Esophagus squamous epithelium (tissue), 5 donors: ENCODE results near the gene GAS7. TPM values are rescaled to one million over a fixed set of nuclear protein-coding genes. Genes with fewer than 3 reads are reported as not detected.
A peak's percentile ranks its signal among the peaks of the same experiment; 100 is the strongest.

Experiments used
- DNase-seq: peaks from one replicate; lab custom pipeline; 2025; lab: John Stamatoyannopoulos, UW
- H3K27ac ChIP-seq, 4 donors: fragments of 200-600 bp; sonication (generic); one replicate each; pipeline ENCODE4 v1.5.1; 2016 to 2019; ENCODE audit warnings: mild to moderate bottlenecking in 1 of 4
- H3K27me3 ChIP-seq, 4 donors: fragments of 200-600 bp; sonication (generic); 1 replicate in 3 of 4; 2 replicates in 1 of 4; pipeline versions ENCODE4 v1.5.1 to v1.6.0; 2017 to 2021; ENCODE audit warnings: antibody characterized with exemption in 1 of 4
- H3K36me3 ChIP-seq, 3 donors: fragments of 200-600 bp; sonication (generic); one replicate each; pipeline ENCODE4 v1.5.1; 2016 to 2019
- H3K4me1 ChIP-seq, 3 donors: fragments of 200-600 bp; sonication (generic); one replicate each; pipeline ENCODE4 v1.5.1; 2017 to 2019
- H3K4me3 ChIP-seq, 4 donors: fragments of 200-600 bp; sonication (generic); 1 replicate in 3 of 4; 2 replicates in 1 of 4; pipeline ENCODE4 v1.5.1; 2016 to 2019; ENCODE audit warnings: mild to moderate bottlenecking in 2 of 4, moderate library complexity in 1 of 4
- H3K9me3 ChIP-seq, 3 donors: fragments of 200-600 bp; sonication (generic); one replicate each; pipeline ENCODE4 v1.5.1; 2016 to 2019
- POLR2A ChIP-seq, 4 donors: fragments of 450-650 bp; IDR thresholded peaks; one replicate each; pipeline ENCODE4 v1.6.1; 2017; ENCODE audit warnings: antibody characterized with exemption in 4 of 4, mild to moderate bottlenecking in 4 of 4, moderate library complexity in 3 of 4
- WGBS, 2 donors: methylation state at CpG; one replicate each; pipeline ENCODE4 v1.1.5; 2018; 5-methylcytosine and 5-hydroxymethylcytosine counted together
- intact Hi-C: fragments of 100-400 bp; cut with DNase I; formaldehyde crosslinking; loops from one replicate; pipeline ENCODE4 v1.15.0; 2022
- total RNA-seq, 4 donors: library from RNA; depleted of rRNA; stranded (reverse); fragments of >200 nt; gene quantifications; one replicate each; pipeline ENCODE4 v1.1.0, GENCODE V29; 2016
- TF ChIP-seq, protein P1 (sequence below), 6 experiments: fragments of 450-650 bp in 4 of 6; fragments of 200-600 bp in 2 of 6; sonication (generic) in 2 of 6; IDR thresholded peaks; one replicate each; pipeline ENCODE4 v1.5.1; 2016 to 2019; ENCODE audit warnings: antibody characterized with exemption in 6 of 6, mild to moderate bottlenecking in 4 of 6, moderate library complexity in 4 of 6
- donor health status: DM: yes; HTN: yes; CAD: no.

Gene GAS7
- total RNA-seq, 4 donors from 2014 or later: 16.8 to 39.1 (median 30.1) TPM

DNA sequence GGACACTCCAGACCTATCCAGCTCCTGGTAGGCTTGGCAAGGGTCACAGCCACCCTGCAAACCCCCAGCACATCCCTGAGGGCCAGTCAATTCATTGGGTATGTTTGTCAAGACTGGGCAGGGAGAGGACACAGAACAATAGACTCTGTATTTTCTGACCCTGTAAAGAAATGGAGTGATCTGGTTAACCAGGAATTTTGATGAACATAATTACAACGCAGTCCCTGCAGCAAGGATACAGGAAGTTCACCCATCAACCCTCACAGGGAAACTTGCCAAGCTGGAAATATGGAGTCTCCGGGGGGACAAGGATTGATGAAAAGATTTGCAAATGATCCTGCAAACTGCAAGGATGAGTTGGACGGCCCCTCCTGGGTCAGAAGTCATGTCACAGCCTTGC, 167.3 kb downstream of the GAS7 start:
- DNase-seq: no peak
- 37 to 56% methylated on average over 3 of the region's 3 CpGs for WGBS, 2 donors
- H3K27me3 ChIP-seq: no peaks in the 10 kb centered on the region
- no peak overlapping the region for H3K4me3 ChIP-seq
- no peaks in the 10 kb centered on the region for H3K9me3 ChIP-seq
- TF ChIP-seq, protein P1, sequence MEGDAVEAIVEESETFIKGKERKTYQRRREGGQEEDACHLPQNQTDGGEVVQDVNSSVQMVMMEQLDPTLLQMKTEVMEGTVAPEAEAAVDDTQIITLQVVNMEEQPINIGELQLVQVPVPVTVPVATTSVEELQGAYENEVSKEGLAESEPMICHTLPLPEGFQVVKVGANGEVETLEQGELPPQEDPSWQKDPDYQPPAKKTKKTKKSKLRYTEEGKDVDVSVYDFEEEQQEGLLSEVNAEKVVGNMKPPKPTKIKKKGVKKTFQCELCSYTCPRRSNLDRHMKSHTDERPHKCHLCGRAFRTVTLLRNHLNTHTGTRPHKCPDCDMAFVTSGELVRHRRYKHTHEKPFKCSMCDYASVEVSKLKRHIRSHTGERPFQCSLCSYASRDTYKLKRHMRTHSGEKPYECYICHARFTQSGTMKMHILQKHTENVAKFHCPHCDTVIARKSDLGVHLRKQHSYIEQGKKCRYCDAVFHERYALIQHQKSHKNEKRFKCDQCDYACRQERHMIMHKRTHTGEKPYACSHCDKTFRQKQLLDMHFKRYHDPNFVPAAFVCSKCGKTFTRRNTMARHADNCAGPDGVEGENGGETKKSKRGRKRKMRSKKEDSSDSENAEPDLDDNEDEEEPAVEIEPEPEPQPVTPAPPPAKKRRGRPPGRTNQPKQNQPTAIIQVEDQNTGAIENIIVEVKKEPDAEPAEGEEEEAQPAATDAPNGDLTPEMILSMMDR (IDR thresholded peaks at IDR 0.05): no peak
- TF ChIP-seq POLR2A (IDR thresholded peaks at IDR 0.05): no peak
- H3K4me1 ChIP-seq: peaks cover 0 to 35% (median 10%) of the 10 kb centered on the region in 3 donors
- intact Hi-C loops: no loop called here
- no peaks in the 10 kb centered on the region for H3K36me3 ChIP-seq
- H3K27ac ChIP-seq: peak overlapping the region in 1 of 4 donors; percentile 28

GRCh38 chr17:10029129-10029528, 169.3 kb downstream of the GAS7 start:
- Histone ChIP-seq H3K27ac (no peak overlapping the region), H3K4me3 (no peak overlapping the region), H3K27me3 (no peaks in the 10 kb centered on the region), H3K9me3 (no peaks in the 10 kb centered on the region), H3K4me1 (peaks cover 0 to 29% (median 12%) of the 10 kb centered on the region in 3 donors), H3K36me3 (no peaks in the 10 kb centered on the region)
- DNase-seq: no peak
- WGBS, 2 donors: 63 to 68% methylated on average over 7 of the region's 7 CpGs
- intact Hi-C loops: no loop called here
- TF ChIP-seq, protein P1 (IDR thresholded peaks at IDR 0.05): no peak
- TF ChIP-seq POLR2A (IDR thresholded peaks at IDR 0.05): no peak

- no peaks in the 10 kb centered on the region for H3K36me3 ChIP-seq
- intact Hi-C loops: no loop called here
- no peak for DNase-seq
- WGBS, 2 donors: 28 to 60% methylated on average over 15 to 16 of the region's 21 CpGs
- H3K27me3 ChIP-seq: no peaks in the 10 kb centered on the region
- H3K9me3 ChIP-seq: no peaks in the 10 kb centered on the region
- no peak overlapping the region for H3K27ac ChIP-seq
- no peak overlapping the region for H3K4me3 ChIP-seq
- H3K4me1 ChIP-seq: peaks cover 4 to 24% (median 8%) of the 10 kb centered on the region in 3 donors
- TF ChIP-seq, protein P1 (IDR thresholded peaks at IDR 0.05): no peak
- TF ChIP-seq POLR2A (IDR thresholded peaks at IDR 0.05): no peak
These were observed 172.2 kb downstream of the GAS7 start for GRCh38 chr17:10025976-10026901.

DNA sequence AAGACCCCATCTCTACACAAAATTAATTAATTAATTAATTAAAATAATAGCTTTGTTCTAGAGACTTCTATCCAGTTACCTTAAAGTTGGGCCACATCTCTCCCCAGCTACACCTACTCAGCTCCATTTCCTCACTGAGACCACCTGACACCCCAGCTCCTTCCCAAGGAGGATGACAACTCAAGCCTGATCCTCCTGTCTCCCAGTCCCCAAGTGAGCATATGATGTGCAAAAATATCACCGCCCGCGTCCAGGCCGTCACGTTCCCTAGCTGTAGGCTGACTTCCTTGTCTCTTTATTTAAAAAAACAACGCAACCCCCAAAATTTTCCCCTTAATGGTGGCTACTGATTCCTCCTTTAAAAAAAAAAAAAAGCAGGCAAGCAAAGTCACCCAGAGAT, 173.2 kb downstream of the GAS7 start:
- Histone ChIP-seq H3K36me3 (no peaks in the 10 kb centered on the region), H3K27me3 (no peaks in the 10 kb centered on the region), H3K27ac (no peak overlapping the region), H3K4me1 (peaks cover 7 to 28% (median 8%) of the 10 kb centered on the region in 3 donors), H3K9me3 (no peaks in the 10 kb centered on the region), H3K4me3 (no peak overlapping the region)
- intact Hi-C loops: no loop called here
- no peak for DNase-seq
- WGBS, 2 donors: 85 to 88% methylated on average over 6 of the region's 6 CpGs
- TF ChIP-seq, protein P1 (IDR thresholded peaks at IDR 0.05): no peak
- TF ChIP-seq POLR2A (IDR thresholded peaks at IDR 0.05): no peak

- no peak overlapping the region for H3K27ac ChIP-seq
- no peak for TF ChIP-seq POLR2A (IDR thresholded peaks at IDR 0.05)
- TF ChIP-seq, protein P1 (IDR thresholded peaks at IDR 0.05): no peak
- no peak overlapping the region for H3K4me3 ChIP-seq
- no peaks in the 10 kb centered on the region for H3K36me3 ChIP-seq
- no peak for DNase-seq
- H3K27me3 ChIP-seq: no peaks in the 10 kb centered on the region
- peaks cover 10 to 46% (median 14%) of the 10 kb centered on the region in 3 donors for H3K4me1 ChIP-seq
- 73 to 81% methylated on average over 13 of the region's 13 CpGs for WGBS, 2 donors
- intact Hi-C loops: no loop called here
- H3K9me3 ChIP-seq: no peaks in the 10 kb centered on the region
These were observed 176.0 kb downstream of the GAS7 start for GRCh38 chr17:10022416-10022815.
